Right atrium auricular region (tissue), 2 donors: Measurements from ENCODE around the gene EFCAB6. TPM values are rescaled to one million over a fixed set of nuclear protein-coding genes. Genes with fewer than 3 reads are reported as not detected.

Experiments used
- DNase-seq: peaks from one replicate; pipeline ENCODE4 v3.0.0-alpha.2; 2019; ENCODE audit warnings: low spot score
- H3K27ac ChIP-seq, 2 donors: fragments of 200-600 bp; sonication (generic); 1 replicate in 1 of 2; 2 replicates in 1 of 2; pipeline ENCODE4 v1.5.1; 2016 to 2019
- H3K27me3 ChIP-seq, 2 donors: fragments of 200-600 bp; sonication (generic); one replicate each; pipeline versions ENCODE4 v1.5.1 to v1.6.0; 2017 to 2019
- H3K36me3 ChIP-seq: fragments of 200-600 bp; sonication (generic); one replicate; pipeline ENCODE4 v1.5.1; 2016
- H3K4me1 ChIP-seq, 2 donors: fragments of 200-600 bp; sonication (generic); one replicate each; pipeline versions ENCODE4 v1.5.1 to v1.6.0; 2017 to 2019
- H3K4me3 ChIP-seq, 2 donors: fragments of 200-600 bp; sonication (generic); 1 replicate in 1 of 2; 2 replicates in 1 of 2; pipeline ENCODE4 v1.5.1; 2017 to 2019; ENCODE audit warnings: mild to moderate bottlenecking in 1 of 2, moderate library complexity in 1 of 2
- H3K9me3 ChIP-seq, 2 donors: fragments of 200-600 bp; sonication (generic); one replicate each; pipeline ENCODE4 v1.5.1; 2019
- CTCF ChIP-seq, 2 donors: fragments of 200-600 bp; sonication (generic); IDR thresholded peaks; one replicate each; pipeline ENCODE4 v1.5.1; 2019; ENCODE audit warnings: antibody characterized with exemption in 2 of 2
- total RNA-seq, 2 donors: library from RNA; depleted of rRNA; stranded (reverse); fragments of >200 nt; gene quantifications; one replicate each; pipeline ENCODE4 v1.1.0, GENCODE V29; 2016

EFCAB6 gene
- total RNA-seq, 2 donors from 2014 or later: 1.5 TPM

GRCh38 chr22:43515411-43515810 lies 296.7 kb downstream of the EFCAB6 start:
- no peaks in the 10 kb centered on the region for H3K27me3 ChIP-seq
- H3K9me3 ChIP-seq: no peaks in the 10 kb centered on the region
- no peak for DNase-seq
- no peaks in the 10 kb centered on the region for H3K4me1 ChIP-seq
- no peak overlapping the region for H3K27ac ChIP-seq
- no peaks in the 10 kb centered on the region for H3K36me3 ChIP-seq
- no peak overlapping the region for H3K4me3 ChIP-seq
- TF ChIP-seq CTCF (IDR thresholded peaks at IDR 0.05): no peak

GRCh38 chr22:43514476-43515157 lies 297.5 kb downstream of the EFCAB6 start:
- Histone ChIP-seq H3K4me1 (no peaks in the 10 kb centered on the region), H3K27me3 (no peaks in the 10 kb centered on the region), H3K4me3 (no peak overlapping the region), H3K9me3 (no peaks in the 10 kb centered on the region), H3K36me3 (no peaks in the 10 kb centered on the region), H3K27ac (no peak overlapping the region)
- DNase-seq: no peak
- no peak for TF ChIP-seq CTCF (IDR thresholded peaks at IDR 0.05)

- DNase-seq: no peak
- no peak overlapping the region for H3K27ac ChIP-seq
- TF ChIP-seq CTCF (IDR thresholded peaks at IDR 0.05): no peak
- no peaks in the 10 kb centered on the region for H3K36me3 ChIP-seq
- no peaks in the 10 kb centered on the region for H3K27me3 ChIP-seq
- no peak overlapping the region for H3K4me3 ChIP-seq
- H3K4me1 ChIP-seq: no peaks in the 10 kb centered on the region
- H3K9me3 ChIP-seq: no peaks in the 10 kb centered on the region
These were observed 299.8 kb downstream of the EFCAB6 start for GRCh38 chr22:43512279-43512678.

GRCh38 chr22:43511276-43511910 lies 300.7 kb downstream of the EFCAB6 start:
- H3K4me1 ChIP-seq: no peaks in the 10 kb centered on the region
- H3K27me3 ChIP-seq: no peaks in the 10 kb centered on the region
- H3K36me3 ChIP-seq: no peaks in the 10 kb centered on the region
- H3K9me3 ChIP-seq: no peaks in the 10 kb centered on the region
- H3K27ac ChIP-seq: no peak overlapping the region
- no peak for DNase-seq
- TF ChIP-seq CTCF (IDR thresholded peaks at IDR 0.05): no peak
- no peak overlapping the region for H3K4me3 ChIP-seq

- no peak for DNase-seq
- no peak for TF ChIP-seq CTCF (IDR thresholded peaks at IDR 0.05)
- no peaks in the 10 kb centered on the region for H3K4me1 ChIP-seq
- no peaks in the 10 kb centered on the region for H3K9me3 ChIP-seq
- H3K27ac ChIP-seq: no peak overlapping the region
- no peak overlapping the region for H3K4me3 ChIP-seq
- H3K27me3 ChIP-seq: no peaks in the 10 kb centered on the region
- no peaks in the 10 kb centered on the region for H3K36me3 ChIP-seq
These were observed 301.6 kb downstream of the EFCAB6 start for GRCh38 chr22:43510281-43511070.
